ENCODE data around the gene APEH. TPM values are rescaled to one million over a fixed set of nuclear protein-coding genes. Genes with fewer than 3 reads are reported as not detected.
"Not testable (repeated sequence)": the region's sequence is repeated elsewhere in the genome, so short reads cannot be mapped to it uniquely, and the experiment has no call there.

APEH gene
- total and polyA plus RNA-seq, 2 donors from 2014 or later: 138 to 143 TPM

GRCh38 chr3:49687424-49687795 lies 13.3 kb downstream of the APEH start:
- H3K27ac ChIP-seq (ENCODE audit: low read depth in 2 of 2, low read length in 2 of 2); H3K9me3 ChIP-seq (ENCODE audit: control insufficient read depth in 2 of 3, insufficient read depth in 1 of 3, low read length in 3 of 3); FAIRE-seq; H3K27me3 ChIP-seq (ENCODE audit: control insufficient read depth, insufficient read depth, low read length); H3K4me3 ChIP-seq (ENCODE audit: low read length in 3 of 3); intact Hi-C loops (cut with DNase I); DNase-seq; H3K9ac ChIP-seq (ENCODE audit: low read length in 3 of 3): not testable (repeated sequence)
- Histone ChIP-seq H3K4me1 (ENCODE audit: control insufficient read depth in 2 of 3, insufficient read depth in 2 of 3, low read depth in 1 of 3, low read length in 3 of 3) (peaks cover 0 to 40% (median 17%) of the 10 kb centered on the region in 3 donors), H3K36me3 (ENCODE audit: control insufficient read depth in 2 of 3, insufficient read depth in 3 of 3, low read length in 3 of 3) (peaks cover 0 to 12% (median 3%) of the 10 kb centered on the region in 3 donors)

DNA sequence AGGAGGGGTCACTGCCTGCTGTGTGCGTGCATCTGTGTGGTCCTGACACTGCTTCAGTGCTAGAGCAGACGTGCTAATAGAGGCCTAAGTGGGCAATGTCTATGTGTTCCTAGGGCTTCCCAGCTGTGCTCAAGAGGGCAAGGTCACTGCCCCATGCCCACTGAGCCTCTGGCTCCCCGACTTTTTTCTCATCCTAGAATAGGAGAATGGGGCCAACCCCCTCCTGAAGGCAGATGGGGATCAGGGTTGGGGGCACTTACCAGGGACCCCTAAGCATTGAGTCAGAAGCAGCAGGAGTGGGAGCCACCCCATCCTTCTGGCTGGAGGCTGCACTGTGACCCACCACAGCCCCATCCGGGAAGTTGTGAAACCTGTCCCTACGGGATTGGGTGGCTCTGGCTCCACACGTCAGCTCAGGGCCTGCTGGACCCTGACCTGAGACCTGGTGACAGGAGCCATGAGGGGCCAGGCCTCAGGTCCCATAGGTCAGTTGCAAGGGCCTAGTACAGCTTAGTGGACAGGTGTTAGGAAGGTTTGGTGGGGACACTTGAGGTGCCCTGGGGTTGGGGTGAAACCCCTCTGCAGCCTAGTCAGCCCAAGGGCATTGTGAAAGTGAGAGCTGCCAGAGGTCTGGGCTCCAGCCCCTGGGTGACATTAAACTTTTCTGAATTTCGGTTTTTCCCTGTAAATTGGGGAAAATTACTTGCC lies 14.3 kb downstream of the APEH start:
- H3K9me3 ChIP-seq (ENCODE audit: control insufficient read depth in 2 of 3, insufficient read depth in 1 of 3, low read length in 3 of 3); H3K36me3 ChIP-seq (ENCODE audit: control insufficient read depth in 2 of 3, insufficient read depth in 3 of 3, low read length in 3 of 3); intact Hi-C loops (cut with DNase I); FAIRE-seq; H3K27me3 ChIP-seq (ENCODE audit: control insufficient read depth, insufficient read depth, low read length): not testable (repeated sequence)
- Histone ChIP-seq H3K27ac (ENCODE audit: low read depth in 2 of 2, low read length in 2 of 2) (peak overlapping the region; percentile 85 to 89), H3K4me3 (ENCODE audit: low read length in 3 of 3) (peak overlapping the region in 2 of 3 donors; percentile 83 to 89), H3K4me1 (ENCODE audit: control insufficient read depth in 2 of 3, insufficient read depth in 2 of 3, low read depth in 1 of 3, low read length in 3 of 3) (peaks cover 0 to 29% (median 9%) of the 10 kb centered on the region in 3 donors), H3K9ac (ENCODE audit: low read length in 3 of 3) (peak overlapping the region in 2 of 3 donors; percentile 93 to 96)
- DNase-seq: peak in 2 of 5 donors; percentile 15 to 68

- no peak for FAIRE-seq
- Histone ChIP-seq H3K27ac (ENCODE audit: low read depth in 2 of 2, low read length in 2 of 2) (peak within 1 kb of the TSS; percentile 85 to 89), H3K4me1 (ENCODE audit: control insufficient read depth in 2 of 3, insufficient read depth in 2 of 3, low read depth in 1 of 3, low read length in 3 of 3) (peaks cover 0 to 25% (median 4%) of the 10 kb centered on the region in 3 donors), H3K9ac (ENCODE audit: low read length in 3 of 3) (peak within 1 kb of the TSS; percentile 58 to 96 (median 93)), H3K27me3 (ENCODE audit: control insufficient read depth, insufficient read depth, low read length) (no peaks in the 10 kb centered on the region), H3K9me3 (ENCODE audit: control insufficient read depth in 2 of 3, insufficient read depth in 1 of 3, low read length in 3 of 3) (no peaks in the 10 kb centered on the region), H3K36me3 (ENCODE audit: control insufficient read depth in 2 of 3, insufficient read depth in 3 of 3, low read length in 3 of 3) (no peaks in the 10 kb centered on the region), H3K4me3 (ENCODE audit: low read length in 3 of 3) (peak within 1 kb of the TSS; percentile 57 to 89 (median 83))
- TF ChIP-seq, protein P1, sequence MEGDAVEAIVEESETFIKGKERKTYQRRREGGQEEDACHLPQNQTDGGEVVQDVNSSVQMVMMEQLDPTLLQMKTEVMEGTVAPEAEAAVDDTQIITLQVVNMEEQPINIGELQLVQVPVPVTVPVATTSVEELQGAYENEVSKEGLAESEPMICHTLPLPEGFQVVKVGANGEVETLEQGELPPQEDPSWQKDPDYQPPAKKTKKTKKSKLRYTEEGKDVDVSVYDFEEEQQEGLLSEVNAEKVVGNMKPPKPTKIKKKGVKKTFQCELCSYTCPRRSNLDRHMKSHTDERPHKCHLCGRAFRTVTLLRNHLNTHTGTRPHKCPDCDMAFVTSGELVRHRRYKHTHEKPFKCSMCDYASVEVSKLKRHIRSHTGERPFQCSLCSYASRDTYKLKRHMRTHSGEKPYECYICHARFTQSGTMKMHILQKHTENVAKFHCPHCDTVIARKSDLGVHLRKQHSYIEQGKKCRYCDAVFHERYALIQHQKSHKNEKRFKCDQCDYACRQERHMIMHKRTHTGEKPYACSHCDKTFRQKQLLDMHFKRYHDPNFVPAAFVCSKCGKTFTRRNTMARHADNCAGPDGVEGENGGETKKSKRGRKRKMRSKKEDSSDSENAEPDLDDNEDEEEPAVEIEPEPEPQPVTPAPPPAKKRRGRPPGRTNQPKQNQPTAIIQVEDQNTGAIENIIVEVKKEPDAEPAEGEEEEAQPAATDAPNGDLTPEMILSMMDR (IDR thresholded peaks at IDR 0.05; ENCODE audit: borderline replicate concordance, extremely low read depth, insufficient read depth): no peak
- peak; percentile 95 to 97 (median 96) for DNase-seq
- intact Hi-C loops (cut with DNase I): no loop called here
These were observed 15.1 kb downstream of the APEH start, which contains the start of the genes MST1 and RNF123 for GRCh38 chr3:49689046-49689907. Gene MST1 (minus strand): TSS chr3:49689474. CDS start chr3:49688691, 783 bp downstream. Gene RNF123 (plus strand): TSS chr3:49689557. CDS start chr3:49691166, 1,609 bp downstream.

- H3K27me3 ChIP-seq (ENCODE audit: control insufficient read depth, insufficient read depth, low read length); H3K9me3 ChIP-seq (ENCODE audit: control insufficient read depth in 2 of 3, insufficient read depth in 1 of 3, low read length in 3 of 3); intact Hi-C loops (cut with DNase I); H3K36me3 ChIP-seq (ENCODE audit: control insufficient read depth in 2 of 3, insufficient read depth in 3 of 3, low read length in 3 of 3); FAIRE-seq; DNase-seq: not testable (repeated sequence)
- Histone ChIP-seq H3K4me3 (ENCODE audit: low read length in 3 of 3) (peak overlapping the region; percentile 57 to 89 (median 83)), H3K9ac (ENCODE audit: low read length in 3 of 3) (peak overlapping the region; percentile 58 to 96 (median 90)), H3K4me1 (ENCODE audit: control insufficient read depth in 2 of 3, insufficient read depth in 2 of 3, low read depth in 1 of 3, low read length in 3 of 3) (peaks cover 0 to 25% (median 4%) of the 10 kb centered on the region in 3 donors), H3K27ac (ENCODE audit: low read depth in 2 of 2, low read length in 2 of 2) (peak overlapping the region in 1 of 2 donors; percentile 89)
These were observed 15.9 kb downstream of the APEH start for GRCh38 chr3:49689908-49690624.

GRCh38 chr3:49690856-49691255 lies 16.7 kb downstream of the APEH start:
- H3K27me3 ChIP-seq (ENCODE audit: control insufficient read depth, insufficient read depth, low read length); H3K27ac ChIP-seq (ENCODE audit: low read depth in 2 of 2, low read length in 2 of 2); H3K36me3 ChIP-seq (ENCODE audit: control insufficient read depth in 2 of 3, insufficient read depth in 3 of 3, low read length in 3 of 3); intact Hi-C loops (cut with DNase I); H3K9ac ChIP-seq (ENCODE audit: low read length in 3 of 3); FAIRE-seq; H3K9me3 ChIP-seq (ENCODE audit: control insufficient read depth in 2 of 3, insufficient read depth in 1 of 3, low read length in 3 of 3): not testable (repeated sequence)
- peak in 1 of 5 donors; percentile 63 for DNase-seq
- H3K4me3 ChIP-seq (ENCODE audit: low read length in 3 of 3): peak overlapping the region in 1 of 3 donors; percentile 89
- peaks cover 0 to 23% (median 4%) of the 10 kb centered on the region in 3 donors for H3K4me1 ChIP-seq (ENCODE audit: control insufficient read depth in 2 of 3, insufficient read depth in 2 of 3, low read depth in 1 of 3, low read length in 3 of 3)

GRCh38 chr3:49691481-49691880 lies 17.3 kb downstream of the APEH start:
- DNase-seq; intact Hi-C loops (cut with DNase I); FAIRE-seq; H3K27ac ChIP-seq (ENCODE audit: low read depth in 2 of 2, low read length in 2 of 2); H3K9ac ChIP-seq (ENCODE audit: low read length in 3 of 3); H3K27me3 ChIP-seq (ENCODE audit: control insufficient read depth, insufficient read depth, low read length); H3K36me3 ChIP-seq (ENCODE audit: control insufficient read depth in 2 of 3, insufficient read depth in 3 of 3, low read length in 3 of 3); H3K9me3 ChIP-seq (ENCODE audit: control insufficient read depth in 2 of 3, insufficient read depth in 1 of 3, low read length in 3 of 3); H3K4me3 ChIP-seq (ENCODE audit: low read length in 3 of 3): not testable (repeated sequence)
- peaks cover 0 to 23% (median 4%) of the 10 kb centered on the region in 3 donors for H3K4me1 ChIP-seq (ENCODE audit: control insufficient read depth in 2 of 3, insufficient read depth in 2 of 3, low read depth in 1 of 3, low read length in 3 of 3)

Measured in kidney (tissue), 14 donors.